ENCODE results near the gene GNB1. TPM values are rescaled to one million over a fixed set of nuclear protein-coding genes. Genes with fewer than 3 reads are reported as not detected.
"Not testable (repeated sequence)": the region's sequence is repeated elsewhere in the genome, so short reads cannot be mapped to it uniquely, and the experiment has no call there.

Gene GNB1
- polyA plus RNA-seq (2013, experiment 1 of 2) = 351 TPM
- polyA plus RNA-seq (2013, experiment 2 of 2) = 314 TPM

DNA sequence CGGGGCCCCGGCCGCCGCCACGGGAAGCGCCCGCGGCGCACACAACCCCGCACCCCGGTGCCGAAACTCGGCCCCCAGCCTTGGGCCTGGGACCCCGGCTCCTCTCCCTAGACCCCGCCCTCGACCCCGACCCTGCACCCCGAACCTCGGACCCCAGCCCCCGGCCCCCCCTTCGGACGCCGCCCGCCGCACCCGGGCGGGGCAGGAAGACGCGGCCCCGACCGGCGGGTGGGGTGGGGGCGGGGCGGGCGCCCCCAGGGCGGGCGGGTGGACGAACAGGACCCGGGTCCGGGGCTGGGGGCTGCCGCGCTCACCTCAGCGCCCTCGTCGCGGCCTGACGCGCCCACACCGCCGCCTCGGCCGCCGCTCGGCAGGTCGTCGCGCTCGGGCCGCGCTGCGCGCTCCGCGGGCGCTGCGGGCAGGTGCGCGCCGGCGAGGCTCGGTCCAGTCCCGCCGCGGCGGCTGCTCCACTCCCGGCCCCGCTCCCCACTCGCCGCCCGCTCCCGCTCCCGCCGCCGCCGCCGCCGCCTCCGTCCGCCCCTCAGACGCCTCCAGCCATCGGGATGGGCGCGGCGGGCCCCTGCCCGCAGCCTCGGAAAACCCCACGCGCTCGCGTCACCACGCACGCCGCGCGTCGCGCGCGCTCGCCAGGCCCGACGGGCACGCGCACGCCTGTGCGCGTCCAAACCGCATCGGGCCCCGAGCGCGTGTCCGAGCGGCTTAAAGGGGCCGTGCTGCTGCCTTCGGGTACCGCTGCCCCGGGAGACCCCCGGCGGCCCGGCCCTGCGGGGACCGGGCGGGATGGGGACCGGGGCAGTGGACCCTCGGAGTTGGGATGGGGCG lies at the start of gene GNB1:
TSS of gene GNB1 (minus strand) at position 582 of the 843 bp plus-strand sequence. CDS start 65,634 bp downstream, outside the sequence.
- Histone ChIP-seq H3K4me1 (ENCODE audit: control insufficient read depth, insufficient read depth, low read length, poor library complexity, severe bottlenecking) (peaks cover 22% of the 10 kb centered on the region), H3K4me3 (ENCODE audit: extremely low read depth, insufficient read depth, low read length, poor library complexity, severe bottlenecking) (peak within 1 kb of the TSS; percentile 67), H3K36me3 (ENCODE audit: control insufficient read depth, insufficient read depth, low read length) (peaks cover 29% of the 10 kb centered on the region), H3K27ac (ENCODE audit: low read depth, low read length, severe bottlenecking) (peak within 1 kb of the TSS; percentile 93), H3K9me3 (ENCODE audit: control insufficient read depth, low read length) (no peaks in the 10 kb centered on the region)
- WGBS, 2 experiments (ENCODE audit: insufficient coverage in 2 of 2) = 0% methylated on average over 65 to 78 of the region's 137 CpGs

DNA sequence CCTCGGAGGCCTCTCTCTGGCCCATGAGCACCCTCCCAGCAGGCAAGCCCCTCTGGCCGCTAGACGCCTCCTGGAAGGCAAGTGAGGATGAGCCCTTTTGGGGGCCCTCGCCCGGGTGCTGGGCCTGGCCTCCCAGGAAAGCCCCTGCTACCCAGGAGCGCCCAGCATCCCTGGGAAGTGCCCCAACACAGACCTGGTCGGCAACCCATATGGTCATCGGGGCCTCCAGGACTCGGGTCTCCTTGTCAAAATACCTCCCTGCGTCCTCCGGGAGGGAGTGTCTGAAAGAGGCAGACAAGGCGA lies 49.2 kb upstream of the GNB1 start:
- Histone ChIP-seq H3K27ac (ENCODE audit: low read depth, low read length, severe bottlenecking) (no peak overlapping the region), H3K9me3 (ENCODE audit: control insufficient read depth, low read length) (no peaks in the 10 kb centered on the region), H3K4me1 (ENCODE audit: control insufficient read depth, insufficient read depth, low read length, poor library complexity, severe bottlenecking) (no peaks in the 10 kb centered on the region), H3K4me3 (ENCODE audit: extremely low read depth, insufficient read depth, low read length, poor library complexity, severe bottlenecking) (no peak overlapping the region), H3K36me3 (ENCODE audit: control insufficient read depth, insufficient read depth, low read length) (no peaks in the 10 kb centered on the region)
- 89 to 95% methylated on average over 11 to 12 of the region's 12 CpGs for WGBS, 2 experiments (ENCODE audit: insufficient coverage in 2 of 2)

DNA sequence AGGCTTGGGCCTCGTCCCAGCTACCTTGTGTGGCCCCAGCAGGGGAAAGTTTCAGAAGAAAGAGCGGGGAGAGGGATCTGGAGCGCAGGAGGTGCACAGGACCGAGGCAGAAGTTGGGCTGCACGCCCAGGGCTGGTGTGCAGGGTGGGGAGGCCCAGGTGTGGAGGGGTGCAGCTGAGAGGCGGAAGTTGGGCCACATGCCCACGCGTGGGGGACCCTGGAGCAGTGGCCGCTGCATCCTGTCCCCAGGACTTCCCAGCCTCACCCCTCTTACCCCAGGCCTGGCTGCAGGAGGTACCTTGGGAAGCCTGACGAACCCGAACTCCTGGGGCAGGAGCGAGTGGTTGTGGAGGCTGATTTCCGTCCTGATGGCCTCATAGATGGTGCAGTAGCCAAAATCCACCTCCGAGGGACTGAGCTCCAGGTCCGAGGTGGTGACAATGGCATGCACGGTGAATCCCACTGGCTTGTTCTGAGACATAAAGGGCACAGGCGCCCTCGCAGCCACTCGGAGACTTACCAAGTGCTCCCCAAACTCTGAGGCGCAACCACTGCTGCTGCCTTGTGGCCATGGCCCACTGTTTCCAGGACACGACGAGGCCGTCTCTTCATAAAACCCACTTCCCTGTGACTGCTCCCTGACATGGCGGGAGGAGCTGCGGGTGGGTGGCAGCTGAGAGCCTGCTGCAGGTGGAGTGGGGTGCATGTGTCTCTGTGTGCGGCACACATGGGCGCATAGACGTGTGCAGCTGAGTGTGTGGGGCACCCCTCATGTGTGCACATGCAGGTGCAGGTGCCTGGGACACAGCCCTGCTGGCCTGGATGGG lies 48.6 kb upstream of the GNB1 start:
- Histone ChIP-seq H3K9me3 (ENCODE audit: control insufficient read depth, low read length) (no peaks in the 10 kb centered on the region), H3K36me3 (ENCODE audit: control insufficient read depth, insufficient read depth, low read length) (no peaks in the 10 kb centered on the region), H3K4me3 (ENCODE audit: extremely low read depth, insufficient read depth, low read length, poor library complexity, severe bottlenecking) (no peak overlapping the region), H3K27ac (ENCODE audit: low read depth, low read length, severe bottlenecking) (no peak overlapping the region), H3K4me1 (ENCODE audit: control insufficient read depth, insufficient read depth, low read length, poor library complexity, severe bottlenecking) (no peaks in the 10 kb centered on the region)
- 94% methylated on average over 14 to 23 of the region's 28 CpGs for WGBS, 2 experiments (ENCODE audit: insufficient coverage in 2 of 2)

DNA sequence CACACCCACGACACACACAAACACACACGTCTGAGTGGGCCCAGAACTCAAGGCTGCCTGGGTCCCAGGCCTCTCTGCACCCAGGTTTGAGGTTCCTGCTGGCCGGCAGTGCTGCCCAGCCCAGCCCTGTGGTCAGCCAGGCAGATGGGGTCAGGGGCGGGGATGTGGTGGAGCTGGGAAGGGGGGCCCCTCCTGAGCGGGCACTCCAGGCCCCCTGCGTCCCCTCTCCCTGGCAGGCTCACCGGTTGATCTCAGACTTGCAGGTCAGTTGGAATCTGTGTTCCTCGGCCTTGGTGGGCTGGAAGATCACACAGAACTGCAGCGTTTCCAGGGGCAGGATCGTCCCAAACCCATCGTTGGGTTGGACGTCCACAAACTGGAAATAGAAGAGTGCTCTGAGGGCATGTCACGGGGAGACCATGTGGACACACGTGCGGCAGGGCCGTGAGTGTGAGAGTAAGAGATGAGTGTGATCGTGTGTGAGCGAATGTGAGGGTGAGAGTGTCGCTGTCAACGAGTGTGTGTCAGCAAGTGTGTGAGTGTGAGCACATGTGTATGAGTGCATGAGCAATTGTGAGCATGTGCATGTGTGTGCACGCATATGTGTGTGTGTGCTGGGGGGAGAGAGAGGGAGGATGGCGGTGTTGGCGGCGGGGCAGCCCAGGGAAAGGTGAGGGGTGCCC lies 47.9 kb upstream of the GNB1 start:
- no peaks in the 10 kb centered on the region for H3K36me3 ChIP-seq (ENCODE audit: control insufficient read depth, insufficient read depth, low read length)

DNA sequence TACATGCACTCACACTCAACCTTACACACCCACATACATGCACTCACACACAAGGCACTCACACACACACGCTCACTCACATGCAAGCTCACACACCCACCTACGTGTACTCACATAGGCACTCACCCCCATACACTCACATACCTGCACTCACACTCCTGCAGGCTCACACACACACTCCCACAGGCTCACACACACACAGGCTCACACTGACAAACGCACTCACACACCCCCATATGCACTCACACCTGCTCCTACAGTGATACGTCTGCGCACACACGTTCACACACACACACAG lies 47.3 kb upstream of the GNB1 start:
- Histone ChIP-seq H3K36me3 (ENCODE audit: control insufficient read depth, insufficient read depth, low read length) (no peaks in the 10 kb centered on the region), H3K9me3 (ENCODE audit: control insufficient read depth, low read length) (peaks cover 3% of the 10 kb centered on the region), H3K4me1 (ENCODE audit: control insufficient read depth, insufficient read depth, low read length, poor library complexity, severe bottlenecking) (no peaks in the 10 kb centered on the region), H3K4me3 (ENCODE audit: extremely low read depth, insufficient read depth, low read length, poor library complexity, severe bottlenecking) (no peak overlapping the region), H3K27ac (ENCODE audit: low read depth, low read length, severe bottlenecking) (no peak overlapping the region)
- WGBS, 2 experiments (ENCODE audit: insufficient coverage in 2 of 2) = 75 to 81% methylated on average over 6 of the region's 6 CpGs

More for the DNA sequence above, 47.9 kb upstream of the GNB1 start:
- Histone ChIP-seq H3K9me3 (ENCODE audit: control insufficient read depth, low read length) (peaks cover 3% of the 10 kb centered on the region), H3K4me1 (ENCODE audit: control insufficient read depth, insufficient read depth, low read length, poor library complexity, severe bottlenecking) (no peaks in the 10 kb centered on the region), H3K4me3 (ENCODE audit: extremely low read depth, insufficient read depth, low read length, poor library complexity, severe bottlenecking) (no peak overlapping the region), H3K27ac (ENCODE audit: low read depth, low read length, severe bottlenecking) (no peak overlapping the region)
- 93 to 95% methylated on average over 23 to 24 of the region's 24 CpGs for WGBS, 2 experiments (ENCODE audit: insufficient coverage in 2 of 2)

DNA sequence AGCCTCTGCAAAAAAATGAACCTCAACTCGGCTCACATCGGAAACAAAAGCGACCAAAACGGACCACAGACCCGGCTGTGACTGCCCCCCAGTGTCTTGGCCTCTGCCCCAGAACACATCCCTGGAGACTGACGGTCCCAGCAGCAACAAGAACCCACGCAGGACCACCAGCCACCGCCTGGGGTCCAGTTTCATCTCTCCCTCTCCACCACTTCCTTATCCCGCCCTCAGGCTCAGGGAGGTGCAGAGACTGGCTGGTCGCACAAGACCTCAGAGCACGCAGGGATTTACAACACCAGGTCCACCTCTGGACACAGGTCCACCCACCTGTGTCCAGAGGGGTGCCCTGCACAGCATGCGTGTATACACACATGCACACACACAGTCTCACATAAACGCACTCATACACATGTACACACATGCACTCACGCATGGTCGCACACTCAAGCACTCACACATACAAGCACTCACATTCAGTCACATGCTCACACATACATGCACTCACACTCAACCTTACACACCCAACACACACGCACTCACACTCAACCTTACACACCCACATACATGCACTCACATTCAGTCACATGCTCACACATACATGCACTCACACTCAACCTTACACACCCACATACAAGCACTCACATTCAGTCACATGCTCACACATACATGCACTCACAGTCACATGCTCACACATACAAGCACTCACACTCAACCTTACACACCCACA lies 46.8 kb upstream of the GNB1 start:
- no peak overlapping the region for H3K27ac ChIP-seq (ENCODE audit: low read depth, low read length, severe bottlenecking)
- H3K4me1 ChIP-seq (ENCODE audit: control insufficient read depth, insufficient read depth, low read length, poor library complexity, severe bottlenecking) = no peaks in the 10 kb centered on the region
- peaks cover 3% of the 10 kb centered on the region for H3K9me3 ChIP-seq (ENCODE audit: control insufficient read depth, low read length)
- 82 to 86% methylated on average over 13 to 16 of the region's 16 CpGs for WGBS, 2 experiments (ENCODE audit: insufficient coverage in 2 of 2)
- no peak overlapping the region for H3K4me3 ChIP-seq (ENCODE audit: extremely low read depth, insufficient read depth, low read length, poor library complexity, severe bottlenecking)
- no peaks in the 10 kb centered on the region for H3K36me3 ChIP-seq (ENCODE audit: control insufficient read depth, insufficient read depth, low read length)

DNA sequence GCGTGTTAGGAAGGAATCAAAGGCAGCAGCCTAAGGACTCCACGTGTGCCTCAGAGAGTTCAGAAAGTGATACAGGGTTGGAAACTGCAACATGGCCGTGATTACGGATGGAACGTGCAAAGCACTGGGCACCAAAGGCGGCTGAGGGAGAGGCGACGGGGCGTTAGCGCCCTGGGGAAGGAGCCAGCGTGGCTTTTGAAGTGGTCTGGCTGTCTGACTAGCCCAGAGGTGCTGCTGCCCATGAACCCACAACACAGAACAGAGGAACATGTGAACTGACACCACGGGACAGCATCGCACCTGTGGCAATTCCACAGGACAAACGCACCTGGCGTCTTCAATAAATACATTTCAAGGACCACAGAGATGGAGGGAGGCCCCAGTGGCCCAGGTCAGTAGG lies 46.2 kb upstream of the GNB1 start:
- Histone ChIP-seq H3K27ac (ENCODE audit: low read depth, low read length, severe bottlenecking) (no peak overlapping the region), H3K9me3 (ENCODE audit: control insufficient read depth, low read length) (peaks cover 3% of the 10 kb centered on the region), H3K36me3 (ENCODE audit: control insufficient read depth, insufficient read depth, low read length) (no peaks in the 10 kb centered on the region), H3K4me3 (ENCODE audit: extremely low read depth, insufficient read depth, low read length, poor library complexity, severe bottlenecking) (no peak overlapping the region), H3K4me1 (ENCODE audit: control insufficient read depth, insufficient read depth, low read length, poor library complexity, severe bottlenecking) (no peaks in the 10 kb centered on the region)
- 90% methylated on average over 15 of the region's 15 CpGs for WGBS, 2 experiments (ENCODE audit: insufficient coverage in 2 of 2)

DNA sequence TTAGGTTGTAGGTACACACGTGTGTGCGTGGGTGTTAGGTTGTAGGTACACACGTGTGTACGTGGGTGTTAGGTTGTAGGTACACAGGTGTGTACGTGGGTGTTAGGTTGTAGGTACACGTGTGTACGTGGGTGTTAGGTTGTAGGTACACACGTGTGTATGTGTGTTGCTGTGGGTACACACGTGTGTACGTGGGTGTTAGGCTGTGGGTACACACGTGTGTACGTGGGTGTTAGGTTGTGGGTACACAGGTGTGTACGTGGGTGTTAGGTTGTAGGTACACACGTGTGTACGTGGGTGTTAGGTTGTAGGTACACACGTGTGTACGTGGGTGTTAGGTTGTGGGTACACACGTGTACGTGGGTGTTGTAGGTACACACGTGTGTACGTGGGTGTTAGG lies 44.0 kb upstream of the GNB1 start:
- H3K4me3 ChIP-seq (ENCODE audit: extremely low read depth, insufficient read depth, low read length, poor library complexity, severe bottlenecking); H3K4me1 ChIP-seq (ENCODE audit: control insufficient read depth, insufficient read depth, low read length, poor library complexity, severe bottlenecking); H3K9me3 ChIP-seq (ENCODE audit: control insufficient read depth, low read length); H3K36me3 ChIP-seq (ENCODE audit: control insufficient read depth, insufficient read depth, low read length); H3K27ac ChIP-seq (ENCODE audit: low read depth, low read length, severe bottlenecking): not testable (repeated sequence)
- WGBS, 2 experiments (ENCODE audit: insufficient coverage in 2 of 2) = 92 to 96% methylated on average over 12 to 13 of the region's 21 CpGs

DNA sequence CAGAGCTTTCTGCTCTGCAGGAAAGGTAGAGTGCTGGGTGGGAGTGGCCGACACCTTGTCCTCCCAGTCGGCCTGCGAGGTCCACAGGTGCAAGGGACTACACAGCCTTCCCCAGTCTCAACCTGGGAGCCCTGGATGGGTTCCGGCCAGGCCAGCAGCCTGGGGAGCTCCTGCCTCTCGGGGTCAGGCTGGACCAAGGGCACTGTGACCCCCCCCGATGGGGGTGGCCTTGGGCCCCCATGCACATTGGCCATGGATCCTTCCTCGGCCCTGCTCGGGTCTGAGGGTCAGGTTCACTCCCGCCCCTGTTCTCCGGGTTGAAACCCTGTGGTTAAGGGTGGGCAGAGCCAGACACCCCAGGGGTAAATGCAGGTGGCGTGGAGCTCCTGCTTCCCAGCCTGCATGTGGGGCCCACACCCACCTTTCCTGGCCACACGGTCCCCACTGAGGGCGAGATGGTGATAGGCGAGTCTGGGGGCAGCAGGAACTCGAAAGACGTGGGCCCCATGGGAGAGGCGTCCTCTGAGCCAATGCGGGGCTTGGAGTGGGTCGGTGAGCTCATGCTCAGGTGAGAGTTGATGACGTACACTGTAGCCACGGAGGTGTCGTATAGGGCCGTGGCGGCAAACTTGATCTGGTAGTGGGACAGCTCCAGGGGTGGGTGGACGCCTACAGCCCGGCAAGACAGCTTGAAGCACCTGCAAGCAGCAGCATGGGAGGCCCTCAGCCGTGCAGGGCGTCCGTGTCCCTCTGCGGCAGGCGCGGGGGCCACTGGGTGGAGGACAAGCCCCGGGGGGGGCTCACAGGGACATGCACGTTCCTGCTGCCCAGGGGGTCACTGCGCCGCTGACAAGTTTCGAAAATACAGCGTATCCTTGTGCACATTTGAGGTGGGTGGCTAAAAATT lies 39.0 kb upstream of the GNB1 start:
- H3K27ac ChIP-seq (ENCODE audit: low read depth, low read length, severe bottlenecking) = no peak overlapping the region
- H3K4me3 ChIP-seq (ENCODE audit: extremely low read depth, insufficient read depth, low read length, poor library complexity, severe bottlenecking) = no peak overlapping the region
- 85 to 90% methylated on average over 33 to 38 of the region's 38 CpGs for WGBS, 2 experiments (ENCODE audit: insufficient coverage in 2 of 2)
- H3K9me3 ChIP-seq (ENCODE audit: control insufficient read depth, low read length) = peaks cover 3% of the 10 kb centered on the region
- no peaks in the 10 kb centered on the region for H3K4me1 ChIP-seq (ENCODE audit: control insufficient read depth, insufficient read depth, low read length, poor library complexity, severe bottlenecking)
- no peaks in the 10 kb centered on the region for H3K36me3 ChIP-seq (ENCODE audit: control insufficient read depth, insufficient read depth, low read length)
